ENCODE measurements around the gene WDR70. TPM values are rescaled to one million over a fixed set of nuclear protein-coding genes. Genes with fewer than 3 reads are reported as not detected.
"Not testable (repeated sequence)": the region's sequence is repeated elsewhere in the genome, so short reads cannot be mapped to it uniquely, and the experiment has no call there.

The WDR70 gene
- total RNA-seq (10 to 100 TPM; 25.5 to 36.4 (median 32.4) TPM), polyA plus RNA-seq (10 to 100 TPM in 2 of 3 donors, 1 to 10 TPM in 1; 8.4 to 15.4 (median 10.2) TPM)

- peaks cover 0 to 17% (median 15%) of the 10 kb centered on the region in 4 donors for H3K4me1 ChIP-seq
- H3K4me3 ChIP-seq = peak within 1 kb of the TSS; percentile 71 to 93 (median 80)
- TF ChIP-seq POLR2AphosphoS5 (IDR thresholded peaks at IDR 0.05) (peak; percentile 37 to 72 (median 68)), CTCF (IDR thresholded peaks at IDR 0.05) (peak in 2 of 4 experiments; percentile 27 to 49)
- 1% methylated on average over 39 of the region's 39 CpGs for WGBS, 2 donors
- not testable (repeated sequence) for H3K9me3 ChIP-seq, H3K27me3 ChIP-seq
- H3K36me3 ChIP-seq = peaks cover 0 to 28% (median 15%) of the 10 kb centered on the region in 4 donors
- H3K27ac ChIP-seq = peak within 1 kb of the TSS; percentile 70 to 78 (median 74)
- DNase-seq = peak; percentile 92
- intact Hi-C loops (cut with DNase I) = loop anchor here (1.0 to 10.0 kb wide), 2 partner anchors 8 to 504 kb away; partner anchors contain the start of genes NIPBL and NUP155
Measured at GRCh38 chr5:37379100-37379628, at the start of gene WDR70. Gene WDR70 (plus strand): TSS chr5:37379318. CDS start chr5:37379368, 50 bp downstream.

- intact Hi-C loops (cut with DNase I); H3K4me1 ChIP-seq; H3K27ac ChIP-seq; H3K9me3 ChIP-seq; H3K27me3 ChIP-seq; H3K4me3 ChIP-seq; DNase-seq: not testable (repeated sequence)
- H3K36me3 ChIP-seq = peaks cover 0 to 95% (median 35%) of the 10 kb centered on the region in 4 donors
- 95 to 96% methylated on average over 12 of the region's 12 CpGs for WGBS, 2 donors
Measured at GRCh38 chr5:37334754-37335153, 44.4 kb upstream of the WDR70 start.

- H3K9me3 ChIP-seq; H3K27ac ChIP-seq; intact Hi-C loops (cut with DNase I); H3K4me3 ChIP-seq; H3K4me1 ChIP-seq; DNase-seq; H3K27me3 ChIP-seq: not testable (repeated sequence)
- H3K36me3 ChIP-seq = peaks cover 0 to 97% (median 35%) of the 10 kb centered on the region in 4 donors
- WGBS, 2 donors = 97 to 98% methylated on average over 18 of the region's 18 CpGs
Measured at GRCh38 chr5:37342741-37343140, 36.4 kb upstream of the WDR70 start.

GRCh38 chr5:37355161-37355560 lies 24.0 kb upstream of the WDR70 start:
- no peak overlapping the region for H3K27ac ChIP-seq
- intact Hi-C loops (cut with DNase I) = no loop called here
- peaks cover 12 to 87% (median 32%) of the 10 kb centered on the region in 4 donors for H3K36me3 ChIP-seq
- H3K27me3 ChIP-seq = no peaks in the 10 kb centered on the region
- TF ChIP-seq CTCF (IDR thresholded peaks at IDR 0.05) (no peak), POLR2AphosphoS5 (IDR thresholded peaks at IDR 0.05) (no peak)
- DNase-seq = no peak
- WGBS, 2 donors = 97 to 98% methylated on average over 6 of the region's 6 CpGs
- H3K4me3 ChIP-seq = no peak overlapping the region
- H3K9me3 ChIP-seq = no peaks in the 10 kb centered on the region
- no peaks in the 10 kb centered on the region for H3K4me1 ChIP-seq

GRCh38 chr5:37370550-37370863 lies 8.6 kb upstream of the WDR70 start:
- TF ChIP-seq POLR2A (IDR thresholded peaks at IDR 0.05) (no peak), POLR2AphosphoS5 (IDR thresholded peaks at IDR 0.05) (no peak), EP300 (IDR thresholded peaks at IDR 0.05) (no peak), CTCF (IDR thresholded peaks at IDR 0.05) (no peak)
- intact Hi-C loops (cut with DNase I) = loop anchor here (5.0 to 10.0 kb wide), 2 partner anchors 118 to 496 kb away; partner anchors contain the start of gene NIPBL
- no peaks in the 10 kb centered on the region for H3K36me3 ChIP-seq
- no peaks in the 10 kb centered on the region for H3K27me3 ChIP-seq
- WGBS, 2 donors = 0% methylated on average over 7 of the region's 7 CpGs
- H3K4me3 ChIP-seq = peak overlapping the region; percentile 74 to 91 (median 84)
- no peak for DNase-seq
- peaks cover 0 to 36% (median 24%) of the 10 kb centered on the region in 4 donors for H3K4me1 ChIP-seq
- H3K27ac ChIP-seq = peak overlapping the region; percentile 83 to 90 (median 87)
- no peaks in the 10 kb centered on the region for H3K9me3 ChIP-seq

Measured in sigmoid colon (tissue), 7 donors.